HEK293 (cell line): ENCODE measurements around the gene RDM1.
A peak's percentile ranks its signal among the peaks of the same experiment; 100 is the strongest.

Source experiments
- CTCF ChIA-PET: fragments of 350-600 bp; formaldehyde crosslinking; extraction: SDS; loops from one replicate; lab custom pipeline; 2021; ENCODE audit warnings: antibody characterized with exemption; lab: Yijun Ruan, JAX
- POLR2A ChIA-PET: fragments of 300-600 bp; formaldehyde crosslinking; extraction: SDS; loops from one replicate; lab custom pipeline; 2020; ENCODE audit warnings: antibody characterized with exemption, inconsistent platforms; lab: Yijun Ruan, JAX
- H3K27ac ChIP-seq: fragments of 200-500 bp; sonication (Bioruptor generic); 2 replicates; pipeline ENCODE4 v1.5.1; 2014; ENCODE audit warnings: low read depth, low read length, control low read depth, inconsistent platforms; ENCODE audit errors: extremely low read depth
- H3K36me3 ChIP-seq, 2 experiments: fragments of 200-500 bp in 1 of 2; sonication (Bioruptor generic) in 1 of 2; 1 replicate in 1 of 2; 2 replicates in 1 of 2; pipeline ENCODE4 v1.5.1; 2014 to 2017; ENCODE audit warnings: inconsistent platforms in 2 of 2, low read length in 2 of 2; ENCODE audit not compliant: control insufficient read depth in 2 of 2, insufficient read depth in 1 of 2
- H3K4me1 ChIP-seq: fragments of 200-500 bp; sonication (Bioruptor generic); 2 replicates; pipeline ENCODE4 v1.5.1; 2014; ENCODE audit warnings: mild to moderate bottlenecking, low read length, inconsistent platforms; ENCODE audit not compliant: control insufficient read depth, insufficient read depth
- H3K4me3 ChIP-seq: 2 replicates; pipeline ENCODE4 v1.5.1; 2011; ENCODE audit warnings: low read depth, mild to moderate bottlenecking, control low read depth, low read length, moderate library complexity
- H3K9me3 ChIP-seq: fragments of 200-500 bp; sonication (Bioruptor generic); 2 replicates; pipeline ENCODE4 v1.5.1; 2014; ENCODE audit warnings: low read depth, low read length, inconsistent platforms; ENCODE audit not compliant: control insufficient read depth, insufficient read depth
- GLIS1 ChIP-seq: fragments of 450-650 bp; formaldehyde crosslinking; IDR thresholded peaks from 2 replicates; pipeline ENCODE4 v1.5.1; 2016; ENCODE audit warnings: missing biosample characterization, missing genetic modification characterization
- RBAK ChIP-seq: fragments of 450-650 bp; formaldehyde crosslinking; IDR thresholded peaks from 2 replicates; pipeline ENCODE4 v1.5.1; 2016; ENCODE audit warnings: missing biosample characterization, missing genetic modification characterization
- SCRT1 ChIP-seq: fragments of 450-650 bp; formaldehyde crosslinking; IDR thresholded peaks from 2 replicates; pipeline ENCODE4 v1.5.1; 2016; ENCODE audit warnings: missing biosample characterization, missing genetic modification characterization, borderline replicate concordance
- SP2 ChIP-seq: fragments of 450-650 bp; formaldehyde crosslinking; IDR thresholded peaks from 2 replicates; pipeline ENCODE4 v1.5.1; 2016; ENCODE audit warnings: missing biosample characterization, missing genetic modification characterization
- SP3 ChIP-seq: fragments of 450-650 bp; formaldehyde crosslinking; IDR thresholded peaks from 2 replicates; pipeline ENCODE4 v1.5.1; 2016; ENCODE audit warnings: missing biosample characterization, missing genetic modification characterization
- WT1 ChIP-seq: fragments of 450-650 bp; formaldehyde crosslinking; IDR thresholded peaks from 2 replicates; pipeline ENCODE4 v1.5.1; 2016; ENCODE audit warnings: missing biosample characterization, missing genetic modification characterization
- ZBTB48 ChIP-seq: fragments of 450-650 bp; formaldehyde crosslinking; IDR thresholded peaks from 2 replicates; pipeline ENCODE4 v1.5.1; 2016; ENCODE audit warnings: missing biosample characterization, missing genetic modification characterization
- ZBTB8A ChIP-seq: fragments of 450-650 bp; formaldehyde crosslinking; IDR thresholded peaks from 2 replicates; pipeline ENCODE4 v1.5.1; 2016; ENCODE audit warnings: missing biosample characterization, missing genetic modification characterization
- ZFP37 ChIP-seq: fragments of 450-650 bp; formaldehyde crosslinking; IDR thresholded peaks from 2 replicates; pipeline ENCODE4 v1.5.1; 2016; ENCODE audit warnings: missing biosample characterization, missing genetic modification characterization
- ZNF10 ChIP-seq: fragments of 450-650 bp; formaldehyde crosslinking; IDR thresholded peaks from 2 replicates; pipeline ENCODE4 v1.5.1; 2017; ENCODE audit warnings: missing biosample characterization, missing genetic modification characterization
- ZNF202 ChIP-seq: fragments of 450-650 bp; formaldehyde crosslinking; IDR thresholded peaks from 2 replicates; pipeline ENCODE4 v1.5.1; 2016; ENCODE audit warnings: missing biosample characterization, missing genetic modification characterization, borderline replicate concordance
- ZNF223 ChIP-seq: fragments of 450-650 bp; formaldehyde crosslinking; IDR thresholded peaks from 2 replicates; pipeline ENCODE4 v1.5.1; 2016; ENCODE audit warnings: missing biosample characterization, missing genetic modification characterization
- ZNF239 ChIP-seq: fragments of 450-650 bp; formaldehyde crosslinking; IDR thresholded peaks from 2 replicates; pipeline ENCODE4 v1.5.1; 2016; ENCODE audit warnings: missing biosample characterization, missing genetic modification characterization
- ZNF266 ChIP-seq: fragments of 450-650 bp; formaldehyde crosslinking; IDR thresholded peaks from 2 replicates; pipeline ENCODE4 v1.5.1; 2016; ENCODE audit warnings: missing biosample characterization, missing genetic modification characterization, low read depth
- ZNF274 ChIP-seq, 2 experiments: fragments of 200-500 bp in 1 of 2; fragments of 450-650 bp in 1 of 2; sonication (Bioruptor generic) in 1 of 2; formaldehyde crosslinking in 1 of 2; IDR thresholded peaks; 2 replicates each; pipeline versions ENCODE4 v1.5.1 to v1.6.1; 2014 to 2016; ENCODE audit warnings: borderline replicate concordance in 1 of 2, inconsistent platforms in 1 of 2, low read length in 1 of 2, missing biosample characterization in 1 of 2, missing genetic modification characterization in 1 of 2
- ZNF394 ChIP-seq: fragments of 450-650 bp; formaldehyde crosslinking; IDR thresholded peaks from 2 replicates; pipeline ENCODE4 v1.5.1; 2016; ENCODE audit warnings: missing biosample characterization, missing genetic modification characterization, mild to moderate bottlenecking, moderate library complexity, borderline replicate concordance
- ZNF544 ChIP-seq: fragments of 450-650 bp; formaldehyde crosslinking; IDR thresholded peaks from 2 replicates; pipeline ENCODE4 v1.5.0; 2017; ENCODE audit warnings: missing biosample characterization, missing genetic modification characterization
- ZNF560 ChIP-seq: fragments of 450-650 bp; formaldehyde crosslinking; IDR thresholded peaks from 2 replicates; pipeline ENCODE4 v1.5.1; 2017; ENCODE audit warnings: missing biosample characterization, missing genetic modification characterization, borderline replicate concordance
- ZNF561 ChIP-seq: fragments of 450-650 bp; IDR thresholded peaks from 2 replicates; pipeline ENCODE4 v1.5.1; 2018; ENCODE audit warnings: missing biosample characterization, missing genetic modification characterization, borderline replicate concordance
- ZNF571 ChIP-seq: fragments of 450-650 bp; formaldehyde crosslinking; IDR thresholded peaks from 2 replicates; pipeline ENCODE4 v1.5.0; 2017; ENCODE audit warnings: missing biosample characterization, missing genetic modification characterization
- ZNF596 ChIP-seq: fragments of 450-650 bp; IDR thresholded peaks from 2 replicates; pipeline ENCODE4 v1.5.0; 2018; ENCODE audit warnings: missing biosample characterization, mild to moderate bottlenecking, missing genetic modification characterization, moderate library complexity
- ZNF660 ChIP-seq: fragments of 450-650 bp; IDR thresholded peaks from 2 replicates; pipeline ENCODE4 v1.5.1; 2018; ENCODE audit warnings: missing biosample characterization, mild to moderate bottlenecking, missing genetic modification characterization
- ZNF664 ChIP-seq: fragments of 450-650 bp; formaldehyde crosslinking; IDR thresholded peaks from 2 replicates; pipeline ENCODE4 v1.5.1; 2016; ENCODE audit warnings: missing biosample characterization, missing genetic modification characterization
- ZNF707 ChIP-seq: fragments of 450-650 bp; formaldehyde crosslinking; IDR thresholded peaks from 2 replicates; pipeline ENCODE4 v1.5.1; 2016; ENCODE audit warnings: missing biosample characterization, missing genetic modification characterization
- ZNF747 ChIP-seq: fragments of 450-650 bp; formaldehyde crosslinking; IDR thresholded peaks from 2 replicates; pipeline ENCODE4 v1.5.1; 2016; ENCODE audit warnings: missing biosample characterization, missing genetic modification characterization
- ZNF791 ChIP-seq: fragments of 450-650 bp; formaldehyde crosslinking; IDR thresholded peaks from 2 replicates; pipeline ENCODE4 v1.5.1; 2016; ENCODE audit warnings: missing biosample characterization, missing genetic modification characterization
- ZSCAN30 ChIP-seq: fragments of 450-650 bp; IDR thresholded peaks from 2 replicates; pipeline ENCODE4 v1.5.1; 2018; ENCODE audit warnings: missing biosample characterization, mild to moderate bottlenecking, missing genetic modification characterization, moderate library complexity
- TF ChIP-seq, protein P1 (sequence below): fragments of 450-650 bp; formaldehyde crosslinking; IDR thresholded peaks from 2 replicates; pipeline ENCODE4 v1.5.1; 2016; ENCODE audit warnings: missing biosample characterization, missing genetic modification characterization
- TF ChIP-seq, protein P2 (sequence below): fragments of 450-650 bp; formaldehyde crosslinking; optimal IDR thresholded peaks from 2 replicates; pipeline ENCODE3; 2016; ENCODE audit warnings: missing biosample characterization, mild to moderate bottlenecking, missing genetic modification characterization
- TF ChIP-seq, protein P3 (sequence below): fragments of 450-650 bp; formaldehyde crosslinking; IDR thresholded peaks from 2 replicates; pipeline ENCODE4 v1.5.1; 2016; ENCODE audit warnings: missing biosample characterization, missing genetic modification characterization

The RDM1 gene, protein sequence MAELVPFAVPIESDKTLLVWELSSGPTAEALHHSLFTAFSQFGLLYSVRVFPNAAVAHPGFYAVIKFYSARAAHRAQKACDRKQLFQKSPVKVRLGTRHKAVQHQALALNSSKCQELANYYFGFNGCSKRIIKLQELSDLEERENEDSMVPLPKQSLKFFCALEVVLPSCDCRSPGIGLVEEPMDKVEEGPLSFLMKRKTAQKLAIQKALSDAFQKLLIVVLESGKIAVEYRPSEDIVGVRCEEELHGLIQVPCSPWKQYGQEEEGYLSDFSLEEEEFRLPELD

DNA sequence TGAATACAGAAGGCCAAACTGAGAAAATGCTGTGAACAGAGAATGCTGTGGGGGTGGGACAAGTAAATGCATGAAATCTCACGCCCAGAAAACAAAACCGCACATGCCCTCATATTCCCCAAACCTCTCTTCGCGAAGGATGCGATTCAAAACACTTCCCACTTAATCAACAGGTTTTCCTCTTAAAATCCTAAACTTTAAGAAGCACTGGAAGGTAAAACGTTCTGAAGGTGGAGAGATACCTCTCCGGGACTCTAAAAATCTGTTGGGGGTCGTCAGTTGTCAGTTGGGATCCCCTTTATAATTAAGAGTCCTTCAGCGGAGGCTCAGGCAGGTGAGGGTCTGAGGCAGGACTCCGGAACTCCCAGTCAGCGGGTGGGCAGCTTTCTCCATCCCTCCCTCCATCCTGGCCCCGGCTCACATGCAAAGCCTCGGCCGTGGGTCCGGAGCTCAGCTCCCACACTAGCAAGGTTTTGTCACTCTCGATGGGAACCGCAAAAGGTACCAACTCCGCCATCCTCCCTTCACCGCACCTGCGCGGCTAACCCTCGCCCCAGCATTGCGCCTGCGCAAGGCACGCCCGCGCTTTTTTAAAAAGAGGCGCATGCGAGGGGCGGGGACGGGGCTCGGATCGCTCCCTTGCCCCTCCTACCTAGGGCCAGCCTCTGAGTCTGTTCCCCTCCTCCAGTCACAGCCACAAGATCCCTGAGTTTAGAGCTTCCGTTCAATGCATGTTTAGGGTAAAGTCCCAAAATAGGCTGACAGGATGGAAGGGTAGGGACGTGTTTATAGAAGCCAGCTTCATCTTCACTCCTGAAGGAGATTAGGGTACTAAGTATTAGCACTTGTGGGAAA lies at the start of gene RDM1:
Gene RDM1, minus strand, starts transcription at position 563 of the 855 bp plus-strand sequence. Its CDS starts 46 bp downstream, at position 517.
- Histone ChIP-seq H3K4me1 (peaks cover 7% of the 10 kb centered on the region), H3K27ac (peak within 1 kb of the TSS; percentile 0; the same call in 1 of the 2 replicates), H3K9me3 (no peaks in the 10 kb centered on the region), H3K36me3 (peaks cover 5 to 9% of the 10 kb centered on the region in 2 experiments; a peak in 2 of 3 replicates), H3K4me3 (peak within 1 kb of the TSS; percentile 73)
- CTCF ChIA-PET = interaction anchor here (0.6 to 1.6 kb wide), 7 partner anchors 13 to 387 kb away, joined by 3 to 12 read pairs (median 5); partner anchors contain the start of gene LYZL6
- POLR2A ChIA-PET = interaction anchor here (0.6 to 2.6 kb wide), 8 partner anchors 12 to 584 kb away, joined by 3 to 14 read pairs (median 4); partner anchors contain the start of genes LYZL6 and TAF15
- TF ChIP-seq GLIS1 (tag by site-specific recombination) (no peak), SP3 (tag by site-specific recombination) (peak; percentile 85), SCRT1 (tag by site-specific recombination) (peak; percentile 70; the same call in 1 of the 2 replicates), ZNF223 (tag by site-specific recombination) (no peak), ZNF791 (no peak), ZNF707 (tag by site-specific recombination) (no peak), ZNF660 (tag by site-specific recombination) (no peak), ZNF747 (tag by site-specific recombination) (no peak), SP2 (tag by site-specific recombination) (peak; percentile 89), ZNF274 (IDR thresholded peaks at IDR 0.05; ENCODE audit: low read length) (no peak), ZNF274 (tag by site-specific recombination; IDR thresholded peaks at IDR 0.05; ENCODE audit: borderline replicate concordance) (no peak), WT1 (tag by site-specific recombination) (no peak), ZNF266 (no peak), ZNF571 (tag by site-specific recombination) (no peak), ZBTB8A (tag by site-specific recombination) (peak; percentile 50), ZNF560 (no peak), RBAK (no peak), ZFP37 (tag by site-specific recombination) (no peak), ZNF664 (no peak), ZNF239 (no peak), ZNF202 (no peak), ZNF596 (tag by site-specific recombination) (no peak), ZNF10 (tag by site-specific recombination) (peak; percentile 91), ZNF544 (no peak), ZBTB48 (tag by site-specific recombination) (peak; percentile 98), ZNF561 (tag by site-specific recombination) (no peak), ZNF394 (peak; percentile 21; the same call in 1 of the 2 replicates), ZSCAN30 (tag by site-specific recombination) (no peak)
- TF ChIP-seq, protein P1, sequence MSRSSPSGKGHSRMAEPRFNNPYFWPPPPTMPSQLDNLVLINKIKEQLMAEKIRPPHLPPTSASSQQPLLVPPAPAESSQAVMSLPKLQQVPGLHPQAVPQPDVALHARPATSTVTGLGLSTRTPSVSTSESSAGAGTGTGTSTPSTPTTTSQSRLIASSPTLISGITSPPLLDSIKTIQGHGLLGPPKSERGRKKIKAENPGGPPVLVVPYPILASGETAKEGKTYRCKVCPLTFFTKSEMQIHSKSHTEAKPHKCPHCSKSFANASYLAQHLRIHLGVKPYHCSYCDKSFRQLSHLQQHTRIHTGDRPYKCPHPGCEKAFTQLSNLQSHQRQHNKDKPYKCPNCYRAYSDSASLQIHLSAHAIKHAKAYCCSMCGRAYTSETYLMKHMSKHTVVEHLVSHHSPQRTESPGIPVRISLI (tag by site-specific recombination) = peak; percentile 46; the same call in 1 of the 2 replicates
- TF ChIP-seq, protein P2, sequence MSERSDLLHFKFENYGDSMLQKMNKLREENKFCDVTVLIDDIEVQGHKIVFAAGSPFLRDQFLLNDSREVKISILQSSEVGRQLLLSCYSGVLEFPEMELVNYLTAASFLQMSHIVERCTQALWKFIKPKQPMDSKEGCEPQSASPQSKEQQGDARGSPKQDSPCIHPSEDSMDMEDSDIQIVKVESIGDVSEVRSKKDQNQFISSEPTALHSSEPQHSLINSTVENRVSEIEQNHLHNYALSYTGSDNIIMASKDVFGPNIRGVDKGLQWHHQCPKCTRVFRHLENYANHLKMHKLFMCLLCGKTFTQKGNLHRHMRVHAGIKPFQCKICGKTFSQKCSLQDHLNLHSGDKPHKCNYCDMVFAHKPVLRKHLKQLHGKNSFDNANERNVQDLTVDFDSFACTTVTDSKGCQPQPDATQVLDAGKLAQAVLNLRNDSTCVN (tag by site-specific recombination) = peak; percentile 57
- TF ChIP-seq, protein P3, sequence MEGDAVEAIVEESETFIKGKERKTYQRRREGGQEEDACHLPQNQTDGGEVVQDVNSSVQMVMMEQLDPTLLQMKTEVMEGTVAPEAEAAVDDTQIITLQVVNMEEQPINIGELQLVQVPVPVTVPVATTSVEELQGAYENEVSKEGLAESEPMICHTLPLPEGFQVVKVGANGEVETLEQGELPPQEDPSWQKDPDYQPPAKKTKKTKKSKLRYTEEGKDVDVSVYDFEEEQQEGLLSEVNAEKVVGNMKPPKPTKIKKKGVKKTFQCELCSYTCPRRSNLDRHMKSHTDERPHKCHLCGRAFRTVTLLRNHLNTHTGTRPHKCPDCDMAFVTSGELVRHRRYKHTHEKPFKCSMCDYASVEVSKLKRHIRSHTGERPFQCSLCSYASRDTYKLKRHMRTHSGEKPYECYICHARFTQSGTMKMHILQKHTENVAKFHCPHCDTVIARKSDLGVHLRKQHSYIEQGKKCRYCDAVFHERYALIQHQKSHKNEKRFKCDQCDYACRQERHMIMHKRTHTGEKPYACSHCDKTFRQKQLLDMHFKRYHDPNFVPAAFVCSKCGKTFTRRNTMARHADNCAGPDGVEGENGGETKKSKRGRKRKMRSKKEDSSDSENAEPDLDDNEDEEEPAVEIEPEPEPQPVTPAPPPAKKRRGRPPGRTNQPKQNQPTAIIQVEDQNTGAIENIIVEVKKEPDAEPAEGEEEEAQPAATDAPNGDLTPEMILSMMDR (tag by site-specific recombination) = no peak
